T-helper 2 cell (primary cell): ENCODE results near the gene FRMD3.

ENCODE experiments used
- DNase-seq, 5 experiments: peaks; one replicate each; pipeline versions ENCODE4 v3.0.0 to v3.0.0-alpha.2; 2012 to 2022

FRMD3 gene

GRCh38 chr9:83327323-83327722 is 210.9 kb downstream of the FRMD3 start:
- DNase-seq = no peak

GRCh38 chr9:83323148-83323547 is 215.1 kb downstream of the FRMD3 start:
- DNase-seq = no peak

- no peak for DNase-seq
Measured at GRCh38 chr9:83322438-83322837, 215.8 kb downstream of the FRMD3 start.

- no peak for DNase-seq
Measured at GRCh38 chr9:83317244-83317643, 221.0 kb downstream of the FRMD3 start.

- no peak for DNase-seq
Measured at GRCh38 chr9:83315649-83316048, 222.6 kb downstream of the FRMD3 start.

GRCh38 chr9:83313781-83314180 is 224.4 kb downstream of the FRMD3 start:
- no peak for DNase-seq

- DNase-seq = no peak
Measured at GRCh38 chr9:83312537-83312936, 225.7 kb downstream of the FRMD3 start.

- no peak for DNase-seq
Measured at GRCh38 chr9:83307066-83307724, 231.0 kb downstream of the FRMD3 start.

GRCh38 chr9:83304686-83305085 is 233.5 kb downstream of the FRMD3 start:
- no peak for DNase-seq

GRCh38 chr9:83299571-83299970 is 238.6 kb downstream of the FRMD3 start:
- no peak for DNase-seq

GRCh38 chr9:83299094-83299493 is 239.1 kb downstream of the FRMD3 start:
- no peak for DNase-seq

- no peak for DNase-seq
Measured at GRCh38 chr9:83296123-83296522, 242.1 kb downstream of the FRMD3 start.

GRCh38 chr9:83294816-83295215 is 243.4 kb downstream of the FRMD3 start:
- no peak for DNase-seq

GRCh38 chr9:83291196-83291595 is 247.0 kb downstream of the FRMD3 start:
- no peak for DNase-seq

GRCh38 chr9:83290692-83291091 is 247.5 kb downstream of the FRMD3 start:
- no peak for DNase-seq

GRCh38 chr9:83287021-83287420 is 251.2 kb downstream of the FRMD3 start:
- DNase-seq = no peak

- DNase-seq = no peak
Measured at GRCh38 chr9:83285445-83286225, 252.6 kb downstream of the FRMD3 start.

GRCh38 chr9:83284746-83285145 is 253.5 kb downstream of the FRMD3 start:
- no peak for DNase-seq

- no peak for DNase-seq
Measured at GRCh38 chr9:83283528-83283927, 254.7 kb downstream of the FRMD3 start.

GRCh38 chr9:83281306-83282255 is 256.6 kb downstream of the FRMD3 start:
- no peak for DNase-seq

GRCh38 chr9:83280790-83281189 is 257.4 kb downstream of the FRMD3 start:
- no peak for DNase-seq

GRCh38 chr9:83280268-83280667 is 257.9 kb downstream of the FRMD3 start:
- no peak for DNase-seq

- DNase-seq = no peak
Measured at GRCh38 chr9:83274787-83275186, 263.4 kb downstream of the FRMD3 start.
